Vagina (tissue), 2 donors: ENCODE measurements around the gene HDHD3.

Experiments
- POLR2AphosphoS5 ChIP-seq, 2 donors: sonication (generic); formaldehyde crosslinking; IDR thresholded peaks; one replicate each; pipeline ENCODE4 v1.9.0; 2017; ENCODE audit warnings: antibody characterized with exemption in 2 of 2, mild to moderate bottlenecking in 2 of 2, low read depth in 1 of 2; ENCODE audit not compliant: insufficient read depth in 1 of 2
- TF ChIP-seq, protein P1 (sequence below), 3 experiments: fragments of 450-650 bp in 2 of 3; fragments of 200-600 bp in 1 of 3; sonication (generic) in 1 of 3; IDR thresholded peaks; one replicate each; pipeline ENCODE4 v1.5.1; 2017 to 2019; ENCODE audit warnings: antibody characterized with exemption in 3 of 3, mild to moderate bottlenecking in 2 of 3, moderate library complexity in 2 of 3

DNA sequence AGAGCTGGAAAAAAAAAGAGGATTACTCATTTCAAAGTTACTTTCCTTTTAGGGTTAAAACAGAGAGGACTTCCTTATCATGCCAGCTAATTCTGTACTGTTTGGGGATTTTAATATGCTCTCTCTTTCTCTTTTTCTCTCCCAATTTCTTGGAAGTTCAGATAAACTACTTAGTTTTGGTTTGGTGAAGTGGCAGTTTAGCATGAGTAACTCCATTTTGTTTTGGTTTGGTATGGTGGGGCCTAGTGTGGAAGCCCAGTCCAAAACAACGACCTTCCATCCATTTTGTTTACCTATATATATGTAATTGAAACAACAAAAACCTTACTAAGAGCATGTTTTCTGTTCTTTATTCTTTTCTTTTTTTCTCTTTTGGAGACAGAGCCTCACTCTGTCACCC lies 31.1 kb downstream of the HDHD3 start:
- TF ChIP-seq, protein P1, sequence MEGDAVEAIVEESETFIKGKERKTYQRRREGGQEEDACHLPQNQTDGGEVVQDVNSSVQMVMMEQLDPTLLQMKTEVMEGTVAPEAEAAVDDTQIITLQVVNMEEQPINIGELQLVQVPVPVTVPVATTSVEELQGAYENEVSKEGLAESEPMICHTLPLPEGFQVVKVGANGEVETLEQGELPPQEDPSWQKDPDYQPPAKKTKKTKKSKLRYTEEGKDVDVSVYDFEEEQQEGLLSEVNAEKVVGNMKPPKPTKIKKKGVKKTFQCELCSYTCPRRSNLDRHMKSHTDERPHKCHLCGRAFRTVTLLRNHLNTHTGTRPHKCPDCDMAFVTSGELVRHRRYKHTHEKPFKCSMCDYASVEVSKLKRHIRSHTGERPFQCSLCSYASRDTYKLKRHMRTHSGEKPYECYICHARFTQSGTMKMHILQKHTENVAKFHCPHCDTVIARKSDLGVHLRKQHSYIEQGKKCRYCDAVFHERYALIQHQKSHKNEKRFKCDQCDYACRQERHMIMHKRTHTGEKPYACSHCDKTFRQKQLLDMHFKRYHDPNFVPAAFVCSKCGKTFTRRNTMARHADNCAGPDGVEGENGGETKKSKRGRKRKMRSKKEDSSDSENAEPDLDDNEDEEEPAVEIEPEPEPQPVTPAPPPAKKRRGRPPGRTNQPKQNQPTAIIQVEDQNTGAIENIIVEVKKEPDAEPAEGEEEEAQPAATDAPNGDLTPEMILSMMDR (IDR thresholded peaks at IDR 0.05): no peak
- no peak for TF ChIP-seq POLR2AphosphoS5 (IDR thresholded peaks at IDR 0.05; ENCODE audit: insufficient read depth in 1 of 2, low read depth in 1 of 2)
